Measurements from ENCODE around the gene WDR87. TPM values are rescaled to one million over a fixed set of nuclear protein-coding genes. Genes with fewer than 3 reads are reported as not detected.
A peak's percentile ranks its signal among the peaks of the same experiment; 100 is the strongest.

The WDR87 gene
- total and polyA plus RNA-seq, 2 donors from 2014 or later = not detected

DNA sequence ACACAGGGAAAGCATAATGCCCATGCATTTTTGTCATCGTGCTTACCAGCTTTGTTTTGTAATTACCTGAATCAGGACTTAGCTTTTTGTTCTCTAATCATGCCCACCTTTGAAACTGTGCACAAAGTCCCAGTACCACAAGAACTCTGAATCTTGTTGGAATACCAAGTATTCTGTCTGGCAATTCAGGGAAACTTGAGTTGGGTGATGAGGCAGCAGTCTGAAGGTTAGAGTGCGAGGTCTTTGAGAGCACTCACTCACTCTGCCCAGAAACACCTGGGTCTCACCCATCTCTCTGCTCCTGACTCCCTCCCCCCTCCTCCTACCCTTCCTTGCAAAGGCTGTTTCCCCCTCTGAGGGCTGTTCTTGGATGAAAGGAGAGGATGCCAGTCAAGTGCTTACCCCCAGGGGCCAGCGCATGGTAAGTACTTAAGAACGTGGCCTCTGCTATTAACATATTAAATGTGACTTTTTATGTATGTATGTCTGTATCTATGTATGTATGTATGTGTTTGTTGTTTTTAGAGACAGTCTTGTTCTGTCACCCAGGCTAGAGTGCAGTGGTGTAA is 23.0 kb upstream of the WDR87 start:
- no peak for FAIRE-seq
- H3K9me3 ChIP-seq (ENCODE audit: control insufficient read depth in 2 of 3, insufficient read depth in 1 of 3, low read length in 3 of 3) = no peaks in the 10 kb centered on the region
- H3K4me1 ChIP-seq (ENCODE audit: control insufficient read depth in 2 of 3, insufficient read depth in 2 of 3, low read depth in 1 of 3, low read length in 3 of 3) = peaks cover 0 to 31% (median 21%) of the 10 kb centered on the region in 3 donors
- no peaks in the 10 kb centered on the region for H3K27me3 ChIP-seq (ENCODE audit: control insufficient read depth, insufficient read depth, low read length)
- no peak overlapping the region for H3K4me3 ChIP-seq (ENCODE audit: low read length in 3 of 3)
- no peaks in the 10 kb centered on the region for H3K36me3 ChIP-seq (ENCODE audit: control insufficient read depth in 2 of 3, insufficient read depth in 3 of 3, low read length in 3 of 3)
- no peak for DNase-seq
- TF ChIP-seq, protein P1, sequence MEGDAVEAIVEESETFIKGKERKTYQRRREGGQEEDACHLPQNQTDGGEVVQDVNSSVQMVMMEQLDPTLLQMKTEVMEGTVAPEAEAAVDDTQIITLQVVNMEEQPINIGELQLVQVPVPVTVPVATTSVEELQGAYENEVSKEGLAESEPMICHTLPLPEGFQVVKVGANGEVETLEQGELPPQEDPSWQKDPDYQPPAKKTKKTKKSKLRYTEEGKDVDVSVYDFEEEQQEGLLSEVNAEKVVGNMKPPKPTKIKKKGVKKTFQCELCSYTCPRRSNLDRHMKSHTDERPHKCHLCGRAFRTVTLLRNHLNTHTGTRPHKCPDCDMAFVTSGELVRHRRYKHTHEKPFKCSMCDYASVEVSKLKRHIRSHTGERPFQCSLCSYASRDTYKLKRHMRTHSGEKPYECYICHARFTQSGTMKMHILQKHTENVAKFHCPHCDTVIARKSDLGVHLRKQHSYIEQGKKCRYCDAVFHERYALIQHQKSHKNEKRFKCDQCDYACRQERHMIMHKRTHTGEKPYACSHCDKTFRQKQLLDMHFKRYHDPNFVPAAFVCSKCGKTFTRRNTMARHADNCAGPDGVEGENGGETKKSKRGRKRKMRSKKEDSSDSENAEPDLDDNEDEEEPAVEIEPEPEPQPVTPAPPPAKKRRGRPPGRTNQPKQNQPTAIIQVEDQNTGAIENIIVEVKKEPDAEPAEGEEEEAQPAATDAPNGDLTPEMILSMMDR (IDR thresholded peaks at IDR 0.05; ENCODE audit: borderline replicate concordance, extremely low read depth, insufficient read depth) = no peak
- H3K27ac ChIP-seq (ENCODE audit: low read depth in 2 of 2, low read length in 2 of 2) = no peak overlapping the region
- intact Hi-C loops (cut with DNase I) = no loop called here
- no peak overlapping the region for H3K9ac ChIP-seq (ENCODE audit: low read length in 3 of 3)

DNA sequence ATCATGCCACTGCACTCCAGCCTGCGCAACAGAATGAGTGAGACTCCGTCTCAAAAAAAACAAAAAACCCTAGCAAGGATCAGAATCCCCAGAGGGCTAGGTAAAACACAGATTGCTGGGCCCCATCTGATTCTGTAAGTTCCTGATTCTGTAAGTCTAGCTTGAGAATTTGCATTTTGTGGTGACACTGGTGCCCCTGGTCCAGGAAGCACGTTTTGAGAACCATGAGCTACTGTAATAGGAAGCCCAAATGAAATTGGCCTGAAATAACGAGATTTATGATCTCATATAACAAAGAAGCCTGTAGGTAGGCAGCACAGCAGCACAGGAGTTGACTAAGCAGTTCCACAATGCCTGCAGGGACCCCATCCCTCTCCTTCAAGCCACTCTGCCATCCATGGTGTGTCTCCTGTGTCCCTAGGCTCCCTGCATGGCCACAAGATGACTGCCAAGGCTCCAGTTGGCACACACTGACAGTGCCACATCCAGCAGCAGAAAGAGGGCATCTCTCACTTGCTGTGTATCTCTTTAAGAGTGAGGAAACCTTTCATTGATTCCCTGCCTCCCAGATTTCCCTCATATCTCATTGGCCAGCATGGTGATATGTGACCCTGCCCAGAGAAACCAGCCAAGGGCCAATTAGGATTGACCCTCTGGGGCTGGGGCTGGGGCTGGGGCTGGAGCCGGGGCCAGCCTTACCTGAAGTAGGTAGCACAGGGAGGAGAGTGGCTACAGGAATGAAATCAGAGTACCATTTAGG is 22.3 kb upstream of the WDR87 start:
- Histone ChIP-seq H3K4me3 (ENCODE audit: low read length in 3 of 3) (no peak overlapping the region), H3K9me3 (ENCODE audit: control insufficient read depth in 2 of 3, insufficient read depth in 1 of 3, low read length in 3 of 3) (no peaks in the 10 kb centered on the region), H3K27me3 (ENCODE audit: control insufficient read depth, insufficient read depth, low read length) (no peaks in the 10 kb centered on the region), H3K27ac (ENCODE audit: low read depth in 2 of 2, low read length in 2 of 2) (peak overlapping the region in 1 of 2 donors; percentile 37), H3K4me1 (ENCODE audit: control insufficient read depth in 2 of 3, insufficient read depth in 2 of 3, low read depth in 1 of 3, low read length in 3 of 3) (peaks cover 0 to 24% (median 19%) of the 10 kb centered on the region in 3 donors), H3K9ac (ENCODE audit: low read length in 3 of 3) (no peak overlapping the region), H3K36me3 (ENCODE audit: control insufficient read depth in 2 of 3, insufficient read depth in 3 of 3, low read length in 3 of 3) (no peaks in the 10 kb centered on the region)
- intact Hi-C loops (cut with DNase I) = no loop called here
- TF ChIP-seq, protein P1 (IDR thresholded peaks at IDR 0.05; ENCODE audit: borderline replicate concordance, extremely low read depth, insufficient read depth) = no peak
- FAIRE-seq (no peak), DNase-seq (no peak)

DNA sequence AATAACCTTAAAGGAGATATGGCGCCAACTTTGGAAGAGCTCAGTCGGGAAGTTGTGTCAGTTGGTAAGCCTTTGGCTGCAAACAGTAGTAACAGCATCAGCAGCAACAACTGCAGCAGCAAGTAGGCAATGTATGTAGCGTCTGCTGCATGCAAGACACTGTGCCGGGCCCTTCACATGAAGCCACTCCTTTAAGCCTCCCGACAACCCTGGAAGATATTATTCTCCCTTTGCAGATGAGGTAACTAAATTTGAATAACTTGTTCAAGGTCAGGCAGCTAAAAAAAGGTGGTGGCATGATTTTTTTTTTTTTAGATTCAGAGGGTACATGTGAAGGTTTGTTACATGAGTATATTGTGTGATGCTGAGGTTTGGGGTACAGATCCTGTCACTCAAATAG is 20.3 kb upstream of the WDR87 start:
- H3K9me3 ChIP-seq (ENCODE audit: control insufficient read depth in 2 of 3, insufficient read depth in 1 of 3, low read length in 3 of 3) = no peaks in the 10 kb centered on the region
- FAIRE-seq (no peak), DNase-seq (no peak)
- intact Hi-C loops (cut with DNase I) = no loop called here
- H3K27me3 ChIP-seq (ENCODE audit: control insufficient read depth, insufficient read depth, low read length) = no peaks in the 10 kb centered on the region
- no peak overlapping the region for H3K4me3 ChIP-seq (ENCODE audit: low read length in 3 of 3)
- no peak overlapping the region for H3K9ac ChIP-seq (ENCODE audit: low read length in 3 of 3)
- TF ChIP-seq, protein P1 (IDR thresholded peaks at IDR 0.05; ENCODE audit: borderline replicate concordance, extremely low read depth, insufficient read depth) = no peak
- no peak overlapping the region for H3K27ac ChIP-seq (ENCODE audit: low read depth in 2 of 2, low read length in 2 of 2)
- no peaks in the 10 kb centered on the region for H3K36me3 ChIP-seq (ENCODE audit: control insufficient read depth in 2 of 3, insufficient read depth in 3 of 3, low read length in 3 of 3)
- H3K4me1 ChIP-seq (ENCODE audit: control insufficient read depth in 2 of 3, insufficient read depth in 2 of 3, low read depth in 1 of 3, low read length in 3 of 3) = peaks cover 0 to 15% (median 13%) of the 10 kb centered on the region in 3 donors

Measured in kidney (tissue), 14 donors.